Nephron progenitor cell (in vitro differentiated cells): ENCODE data around the gene DAPK1.

Source experiments
- DNase-seq: peaks from one replicate; pipeline ENCODE4 v3.0.0; 2021
- H3K27ac Mint-ChIP-seq: 2 replicates; pipeline ENCODE4 v1.8.0; 2021; ENCODE audit warnings: mild to moderate bottlenecking, moderate library complexity, mixed read lengths
- H3K27me3 Mint-ChIP-seq: 2 replicates; pipeline ENCODE4 v1.8.0; 2021; ENCODE audit warnings: mild to moderate bottlenecking, low read depth, mixed read lengths; ENCODE audit not compliant: poor library complexity
- H3K36me3 Mint-ChIP-seq: 2 replicates; pipeline ENCODE4 v1.8.0; 2021; ENCODE audit warnings: low read depth, mixed read lengths
- H3K4me1 Mint-ChIP-seq: 2 replicates; pipeline ENCODE4 v1.8.0; 2021; ENCODE audit warnings: mixed read lengths
- H3K4me3 Mint-ChIP-seq: 2 replicates; pipeline ENCODE4 v1.8.0; 2021; ENCODE audit warnings: mild to moderate bottlenecking, moderate library complexity, mixed read lengths
- H3K9me3 Mint-ChIP-seq: 2 replicates; pipeline ENCODE4 v1.8.0; 2021; ENCODE audit warnings: mild to moderate bottlenecking, moderate library complexity, mixed read lengths
- CTCF ChIP-seq: fragments of 200-600 bp; sonication (generic); IDR thresholded peaks from 2 replicates; pipeline ENCODE4 v1.5.0; 2021; ENCODE audit warnings: antibody characterized with exemption

The DAPK1 gene

GRCh38 chr9:87638292-87638691, 140.6 kb downstream of the DAPK1 start:
- Mint-ChIP-seq H3K27me3 (no peaks in the 10 kb centered on the region), H3K4me1 (peaks cover 11% of the 10 kb centered on the region), H3K4me3 (no peak overlapping the region), H3K9me3 (no peaks in the 10 kb centered on the region), H3K36me3 (peaks cover 40% of the 10 kb centered on the region), H3K27ac (no peak overlapping the region)
- no peak for TF ChIP-seq CTCF
- no peak for DNase-seq

- no peak for TF ChIP-seq CTCF
- Mint-ChIP-seq H3K27me3 (no peaks in the 10 kb centered on the region), H3K9me3 (no peaks in the 10 kb centered on the region), H3K4me3 (no peak overlapping the region), H3K36me3 (peaks cover 36% of the 10 kb centered on the region), H3K4me1 (peaks cover 22% of the 10 kb centered on the region), H3K27ac (peak overlapping the region; percentile 14)
- no peak for DNase-seq
Measured at GRCh38 chr9:87639949-87640348, 142.3 kb downstream of the DAPK1 start.

GRCh38 chr9:87640385-87640795, 142.7 kb downstream of the DAPK1 start:
- H3K27ac Mint-ChIP-seq, result no peak overlapping the region
- H3K4me1 Mint-ChIP-seq, result peaks cover 22% of the 10 kb centered on the region
- no peaks in the 10 kb centered on the region for H3K9me3 Mint-ChIP-seq
- DNase-seq, result no peak
- peaks cover 36% of the 10 kb centered on the region for H3K36me3 Mint-ChIP-seq
- no peak overlapping the region for H3K4me3 Mint-ChIP-seq
- TF ChIP-seq CTCF, result no peak
- H3K27me3 Mint-ChIP-seq, result no peaks in the 10 kb centered on the region

GRCh38 chr9:87641067-87641466, 143.4 kb downstream of the DAPK1 start:
- H3K27ac Mint-ChIP-seq, result no peak overlapping the region

GRCh38 chr9:87642330-87643106, 144.9 kb downstream of the DAPK1 start:
- Mint-ChIP-seq H3K27me3 (no peaks in the 10 kb centered on the region), H3K27ac (no peak overlapping the region), H3K9me3 (no peaks in the 10 kb centered on the region), H3K36me3 (peaks cover 52% of the 10 kb centered on the region), H3K4me3 (no peak overlapping the region), H3K4me1 (peaks cover 23% of the 10 kb centered on the region)
- DNase-seq, result no peak
- TF ChIP-seq CTCF, result no peak

More at GRCh38 chr9:87641067-87641466, 143.4 kb downstream of the DAPK1 start:
- Mint-ChIP-seq H3K36me3 (peaks cover 38% of the 10 kb centered on the region), H3K4me3 (no peak overlapping the region), H3K27me3 (no peaks in the 10 kb centered on the region), H3K4me1 (peaks cover 18% of the 10 kb centered on the region), H3K9me3 (no peaks in the 10 kb centered on the region)
- TF ChIP-seq CTCF, result no peak
- no peak for DNase-seq

GRCh38 chr9:87643107-87643650, 145.5 kb downstream of the DAPK1 start:
- DNase-seq, result no peak
- H3K27me3 Mint-ChIP-seq, result no peaks in the 10 kb centered on the region
- no peaks in the 10 kb centered on the region for H3K9me3 Mint-ChIP-seq
- peak overlapping the region; percentile 4 for H3K27ac Mint-ChIP-seq
- peaks cover 52% of the 10 kb centered on the region for H3K36me3 Mint-ChIP-seq
- no peak overlapping the region for H3K4me3 Mint-ChIP-seq
- peaks cover 20% of the 10 kb centered on the region for H3K4me1 Mint-ChIP-seq
- no peak for TF ChIP-seq CTCF
